ENCODE measurements around the gene CAMK2G.

CAMK2G gene

GRCh38 chr10:73879296-73880173 lies 5.2 kb upstream of the CAMK2G start:
- peak in 1 of 2 experiments; percentile 42 for DNase-seq (ENCODE audit: low read depth in 2 of 2)

- DNase-seq (ENCODE audit: low read depth in 2 of 2) = no peak
These were observed 4.0 kb upstream of the CAMK2G start for GRCh38 chr10:73878365-73878764.

- no peak for DNase-seq (ENCODE audit: low read depth in 2 of 2)
These were observed 3.3 kb upstream of the CAMK2G start for GRCh38 chr10:73877533-73878160.

- no peak for DNase-seq (ENCODE audit: low read depth in 2 of 2)
These were observed 2.6 kb upstream of the CAMK2G start for GRCh38 chr10:73876971-73877370.

- no peak for DNase-seq (ENCODE audit: low read depth in 2 of 2)
These were observed 2.2 kb upstream of the CAMK2G start for GRCh38 chr10:73876566-73876965.

GRCh38 chr10:73876157-73876556 lies 1.8 kb upstream of the CAMK2G start:
- DNase-seq (ENCODE audit: low read depth in 2 of 2) = no peak

GRCh38 chr10:73875139-73875475 lies 752 bp upstream of the CAMK2G start:
- no peak for DNase-seq (ENCODE audit: low read depth in 2 of 2)

GRCh38 chr10:73873838-73874215 lies 528 bp downstream of the CAMK2G start:
- DNase-seq (ENCODE audit: low read depth in 2 of 2) = no peak

GRCh38 chr10:73873142-73873837 lies 1.1 kb downstream of the CAMK2G start:
- no peak for DNase-seq (ENCODE audit: low read depth in 2 of 2)

- DNase-seq (ENCODE audit: low read depth in 2 of 2) = no peak
These were observed 2.1 kb downstream of the CAMK2G start for GRCh38 chr10:73872190-73872710.

GRCh38 chr10:73871295-73872189 lies 2.8 kb downstream of the CAMK2G start:
- DNase-seq (ENCODE audit: low read depth in 2 of 2) = no peak

- DNase-seq (ENCODE audit: low read depth in 2 of 2) = no peak
These were observed 5.6 kb downstream of the CAMK2G start for GRCh38 chr10:73868655-73869195.

GRCh38 chr10:73867871-73868631 lies 6.3 kb downstream of the CAMK2G start:
- DNase-seq (ENCODE audit: low read depth in 2 of 2) = no peak

- no peak for DNase-seq (ENCODE audit: low read depth in 2 of 2)
These were observed 7.1 kb downstream of the CAMK2G start for GRCh38 chr10:73867126-73867807.

GRCh38 chr10:73866621-73867020 lies 7.7 kb downstream of the CAMK2G start:
- DNase-seq (ENCODE audit: low read depth in 2 of 2) = no peak

- DNase-seq (ENCODE audit: low read depth in 2 of 2) = no peak
These were observed 8.6 kb downstream of the CAMK2G start for GRCh38 chr10:73865459-73866442.

GRCh38 chr10:73865107-73865458 lies 9.3 kb downstream of the CAMK2G start:
- DNase-seq (ENCODE audit: low read depth in 2 of 2) = no peak

GRCh38 chr10:73864229-73864628 lies 10.1 kb downstream of the CAMK2G start:
- no peak for DNase-seq (ENCODE audit: low read depth in 2 of 2)

All from fibroblast of skin of left biceps (primary cell).